Upper lobe of right lung (tissue), 1 donor: Measurements from ENCODE around the gene GFPT1. TPM values are rescaled to one million over a fixed set of nuclear protein-coding genes. Genes with fewer than 3 reads are reported as not detected.
A peak's percentile ranks its signal among the peaks of the same experiment; 100 is the strongest.

Source experiments
- ATAC-seq: fragments of 200-7000 bp; cut with Tn5 transposase; one replicate; pipeline ENCODE4 v1.9.1; 2020; ENCODE audit warnings: mild to moderate bottlenecking, moderate library complexity
- DNase-seq: peaks from one replicate; pipeline ENCODE4 v3.0.0-alpha.2; 2020
- H3K27ac ChIP-seq: fragments of 200-600 bp; one replicate; pipeline ENCODE4 v1.8.0; 2022
- H3K27me3 ChIP-seq: fragments of 200-600 bp; one replicate; pipeline ENCODE4 v1.8.0; 2022; ENCODE audit warnings: mild to moderate bottlenecking
- H3K36me3 ChIP-seq: fragments of 200-600 bp; one replicate; pipeline ENCODE4 v1.8.0; 2022
- H3K4me1 ChIP-seq: fragments of 200-600 bp; one replicate; pipeline ENCODE4 v1.8.0; 2022
- H3K4me3 ChIP-seq: fragments of 200-600 bp; one replicate; pipeline ENCODE4 v1.8.0; 2022; ENCODE audit warnings: mild to moderate bottlenecking
- H3K9me3 ChIP-seq: fragments of 200-600 bp; one replicate; pipeline ENCODE4 v1.8.0; 2022
- intact Hi-C: fragments of 100-400 bp; cut with DNase I; formaldehyde crosslinking; loops from one replicate; pipeline ENCODE4 v1.11.0; 2022
- total RNA-seq: library from RNA; stranded (reverse); fragmentation: NEBNext Ultra II Directional; extraction: Animal tissue kit (Norgen Biotek cat#: 25700); gene quantifications from one replicate; pipeline ENCODE4 v1.2.1, GENCODE V29; 2021
- TF ChIP-seq, protein P1 (sequence below): fragments of 200-600 bp; IDR thresholded peaks from one replicate; pipeline ENCODE4 v1.8.0; 2022; ENCODE audit warnings: antibody characterized with exemption
- donor health status: DM: no; HTN: yes; CAD: no; lungs with severe emphysema.

GFPT1 gene
- total RNA-seq, 1 donor from 2014 or later = 68.2 TPM

- intact Hi-C loops = no loop called here
- Histone ChIP-seq H3K27me3 (no peaks in the 10 kb centered on the region), H3K4me3 (no peak overlapping the region), H3K27ac (no peak overlapping the region), H3K36me3 (peaks cover 7% of the 10 kb centered on the region), H3K9me3 (no peaks in the 10 kb centered on the region), H3K4me1 (peaks cover 13% of the 10 kb centered on the region)
- DNase-seq (no peak), ATAC-seq (no peak)
- TF ChIP-seq, protein P1, sequence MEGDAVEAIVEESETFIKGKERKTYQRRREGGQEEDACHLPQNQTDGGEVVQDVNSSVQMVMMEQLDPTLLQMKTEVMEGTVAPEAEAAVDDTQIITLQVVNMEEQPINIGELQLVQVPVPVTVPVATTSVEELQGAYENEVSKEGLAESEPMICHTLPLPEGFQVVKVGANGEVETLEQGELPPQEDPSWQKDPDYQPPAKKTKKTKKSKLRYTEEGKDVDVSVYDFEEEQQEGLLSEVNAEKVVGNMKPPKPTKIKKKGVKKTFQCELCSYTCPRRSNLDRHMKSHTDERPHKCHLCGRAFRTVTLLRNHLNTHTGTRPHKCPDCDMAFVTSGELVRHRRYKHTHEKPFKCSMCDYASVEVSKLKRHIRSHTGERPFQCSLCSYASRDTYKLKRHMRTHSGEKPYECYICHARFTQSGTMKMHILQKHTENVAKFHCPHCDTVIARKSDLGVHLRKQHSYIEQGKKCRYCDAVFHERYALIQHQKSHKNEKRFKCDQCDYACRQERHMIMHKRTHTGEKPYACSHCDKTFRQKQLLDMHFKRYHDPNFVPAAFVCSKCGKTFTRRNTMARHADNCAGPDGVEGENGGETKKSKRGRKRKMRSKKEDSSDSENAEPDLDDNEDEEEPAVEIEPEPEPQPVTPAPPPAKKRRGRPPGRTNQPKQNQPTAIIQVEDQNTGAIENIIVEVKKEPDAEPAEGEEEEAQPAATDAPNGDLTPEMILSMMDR = no peak
These were observed 2.2 kb upstream of the GFPT1 start for GRCh38 chr2:69389271-69389670.

GRCh38 chr2:69387770-69388481, 899 bp upstream of the GFPT1 start:
- intact Hi-C loops = no loop called here
- Histone ChIP-seq H3K4me1 (peaks cover 24% of the 10 kb centered on the region), H3K36me3 (no peaks in the 10 kb centered on the region), H3K9me3 (no peaks in the 10 kb centered on the region), H3K27me3 (no peaks in the 10 kb centered on the region), H3K27ac (peak overlapping the region; percentile 84), H3K4me3 (peak overlapping the region; percentile 88)
- ATAC-seq = no peak
- no peak for DNase-seq
- TF ChIP-seq, protein P1 = no peak

DNA sequence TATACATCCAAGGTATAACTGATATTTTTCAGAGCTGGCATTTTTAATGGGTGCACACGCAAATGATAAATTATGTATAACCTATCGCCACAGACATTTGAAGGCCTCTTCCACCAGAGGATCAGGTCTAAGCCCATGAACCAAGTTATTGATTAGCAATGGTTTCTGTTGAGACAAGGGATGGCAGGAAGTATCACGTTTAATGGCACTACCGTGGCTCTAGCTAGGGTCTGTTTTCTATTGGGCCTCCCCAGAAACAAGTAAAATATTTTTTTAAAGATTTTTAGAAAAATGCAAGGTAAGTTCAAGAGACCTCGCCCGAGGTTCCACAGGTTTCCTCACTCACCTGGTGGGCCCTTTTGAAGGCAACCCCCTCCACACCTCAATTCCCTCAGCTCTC, 667 bp downstream of the GFPT1 start:
- Histone ChIP-seq H3K36me3 (no peaks in the 10 kb centered on the region), H3K4me3 (peak overlapping the region; percentile 88), H3K4me1 (peaks cover 29% of the 10 kb centered on the region), H3K9me3 (no peaks in the 10 kb centered on the region), H3K27ac (peak overlapping the region; percentile 84), H3K27me3 (no peaks in the 10 kb centered on the region)
- DNase-seq (no peak), ATAC-seq (no peak)
- TF ChIP-seq, protein P1 = no peak
- intact Hi-C loops = no loop called here

DNA sequence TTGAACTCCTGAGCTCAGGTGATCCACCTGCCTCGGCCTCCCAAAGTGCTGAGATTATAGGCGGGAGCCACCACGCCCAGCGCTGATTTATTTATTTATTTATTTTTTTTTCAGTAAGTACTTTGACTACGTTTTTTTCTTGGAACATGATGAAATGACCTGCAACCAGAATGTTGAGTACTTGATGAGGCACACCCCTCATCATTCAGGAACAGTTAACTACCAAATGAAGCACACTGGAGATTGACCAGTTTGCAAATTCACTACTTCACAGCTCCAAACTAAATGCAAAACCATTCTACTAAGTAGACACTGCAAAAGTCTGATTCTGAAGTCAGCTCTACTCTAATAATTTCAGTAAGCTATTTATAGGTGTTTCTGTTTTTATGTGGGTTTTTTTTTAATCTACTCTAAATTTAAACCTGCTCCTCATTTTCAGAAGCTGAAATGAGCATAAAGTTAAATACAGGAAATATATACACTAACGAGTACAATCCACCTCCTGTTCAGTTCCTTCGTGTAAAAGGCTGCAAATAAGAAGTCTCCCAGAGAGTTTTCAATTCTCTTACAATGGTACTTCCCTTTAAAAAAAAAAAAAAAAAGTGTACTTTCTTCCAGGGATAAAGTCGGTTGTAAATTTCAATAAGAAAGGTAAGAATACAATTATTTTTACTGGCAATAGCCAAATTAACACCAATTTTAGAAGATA, 1.4 kb downstream of the GFPT1 start:
- DNase-seq (no peak), ATAC-seq (no peak)
- intact Hi-C loops = no loop called here
- H3K36me3 ChIP-seq = no peaks in the 10 kb centered on the region
- TF ChIP-seq, protein P1 = no peak
- H3K9me3 ChIP-seq = no peaks in the 10 kb centered on the region
- no peak overlapping the region for H3K27ac ChIP-seq
- H3K4me1 ChIP-seq = peaks cover 29% of the 10 kb centered on the region
- no peaks in the 10 kb centered on the region for H3K27me3 ChIP-seq
- H3K4me3 ChIP-seq = peak overlapping the region; percentile 88

DNA sequence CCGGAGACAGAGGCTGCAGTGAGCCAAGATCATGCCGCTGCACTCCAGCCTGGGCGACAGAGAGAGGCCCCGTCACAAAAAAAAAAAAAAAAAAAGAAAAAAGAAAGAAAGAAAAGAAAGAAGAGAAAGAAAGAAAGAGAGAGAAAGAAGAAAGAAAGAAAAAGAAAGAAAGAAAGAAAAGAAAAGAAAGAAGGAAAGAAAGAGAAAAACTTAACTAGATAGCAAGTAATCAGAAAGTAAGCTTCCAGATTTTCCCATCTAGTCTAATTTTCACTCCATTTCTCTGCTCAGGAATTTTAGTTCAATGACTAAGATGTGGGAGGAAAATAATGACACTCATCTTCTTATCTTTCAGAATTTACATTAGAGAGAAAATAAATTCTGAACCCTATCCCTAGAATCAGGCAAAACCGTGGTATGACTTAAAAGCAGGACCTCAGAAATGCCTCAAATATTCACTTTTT, 2.4 kb downstream of the GFPT1 start:
- Histone ChIP-seq H3K4me1 (peaks cover 34% of the 10 kb centered on the region), H3K9me3 (no peaks in the 10 kb centered on the region), H3K36me3 (no peaks in the 10 kb centered on the region), H3K27me3 (no peaks in the 10 kb centered on the region), H3K4me3 (peak overlapping the region; percentile 88), H3K27ac (no peak overlapping the region)
- DNase-seq = no peak
- intact Hi-C loops = no loop called here
- ATAC-seq = no peak
- TF ChIP-seq, protein P1 = no peak
